GM12874 (cell line): Measurements from ENCODE around the gene ABCA7.

ENCODE experiments used
- CTCF ChIP-seq: IDR thresholded peaks from 2 replicates; pipeline ENCODE4 v1.5.1; 2011; ENCODE audit warnings: low read depth, mild to moderate bottlenecking, control low read depth, low read length, moderate library complexity; ENCODE audit not compliant: insufficient read depth

Gene ABCA7

GRCh38 chr19:1102407-1103131 is 62.7 kb downstream of the ABCA7 start:
- no peak for TF ChIP-seq CTCF

- TF ChIP-seq CTCF = no peak
Measured at GRCh38 chr19:1103132-1103707, 63.3 kb downstream of the ABCA7 start.

GRCh38 chr19:1103708-1104310 is 63.9 kb downstream of the ABCA7 start, which contains the start of gene GPX4:
Gene GPX4, plus strand, starts transcription at chr19:1103994. Its CDS starts 50 bp downstream, at chr19:1104044.
- no peak for TF ChIP-seq CTCF

GRCh38 chr19:1104311-1105007 is 64.6 kb downstream of the ABCA7 start:
- no peak for TF ChIP-seq CTCF

GRCh38 chr19:1105008-1105872 is 65.3 kb downstream of the ABCA7 start:
- no peak for TF ChIP-seq CTCF

- no peak for TF ChIP-seq CTCF
Measured at GRCh38 chr19:1105873-1106840, 66.2 kb downstream of the ABCA7 start.
